GM23338 (cell line): Measurements from ENCODE around the gene TTLL6. TPM values are rescaled to one million over a fixed set of nuclear protein-coding genes. Genes with fewer than 3 reads are reported as not detected.

Experiments
- ATAC-seq: fragments of 200-7000 bp; cut with Tn5 transposase; 3 replicates; pipeline ENCODE4 v1.9.1; 2020
- DNase-seq: peaks from one replicate; pipeline ENCODE4 v3.0.0-alpha.2; 2015; ENCODE audit warnings: low spot score
- H2AFZ ChIP-seq: fragments of 200-600 bp; sonication (generic); 2 replicates; pipeline ENCODE4 v1.8.0; 2016; ENCODE audit warnings: antibody characterized with exemption, mild to moderate bottlenecking, moderate library complexity
- H3F3A ChIP-seq: fragments of 200-600 bp; sonication (generic); replicated peaks from 2 replicates; pipeline ENCODE4 v1.8.0; 2017; ENCODE audit warnings: antibody characterized with exemption, mixed run types, low read depth
- H3K27ac ChIP-seq: fragments of 200-600 bp; sonication (generic); 2 replicates; pipeline ENCODE4 v1.6.1; 2016; ENCODE audit warnings: low read depth
- H3K27me3 ChIP-seq: fragments of 200-600 bp; sonication (generic); 2 replicates; pipeline ENCODE4 v1.8.0; 2016; ENCODE audit warnings: mild to moderate bottlenecking, mixed run types, moderate library complexity; ENCODE audit not compliant: insufficient read depth
- H3K36me3 ChIP-seq: fragments of 200-600 bp; sonication (generic); 2 replicates; pipeline ENCODE4 v1.8.0; 2016; ENCODE audit warnings: mild to moderate bottlenecking; ENCODE audit not compliant: insufficient read depth
- H3K4me1 ChIP-seq: fragments of 200-600 bp; sonication (generic); 2 replicates; pipeline ENCODE4 v1.8.0; 2016; ENCODE audit warnings: mild to moderate bottlenecking, moderate library complexity; ENCODE audit not compliant: insufficient read depth
- H3K4me2 ChIP-seq: fragments of 200-600 bp; sonication (generic); 2 replicates; pipeline ENCODE4 v1.7.1; 2017; ENCODE audit warnings: mixed run types
- H3K4me3 ChIP-seq: fragments of 200-600 bp; sonication (generic); 2 replicates; pipeline ENCODE4 v1.6.1; 2016; ENCODE audit warnings: mixed run types
- H3K79me2 ChIP-seq: fragments of 200-600 bp; sonication (generic); replicated peaks from 2 replicates; pipeline ENCODE4 v1.8.0; 2017; ENCODE audit warnings: mild to moderate bottlenecking; ENCODE audit not compliant: insufficient read depth
- H3K9me2 ChIP-seq: fragments of 200-600 bp; sonication (generic); 2 replicates; pipeline ENCODE4 v1.8.0; 2017; ENCODE audit not compliant: insufficient read depth
- H4K20me1 ChIP-seq: fragments of 200-600 bp; sonication (generic); replicated peaks from 2 replicates; pipeline ENCODE4 v1.8.0; 2017; ENCODE audit warnings: mild to moderate bottlenecking; ENCODE audit not compliant: insufficient read depth
- H3K27ac Mint-ChIP-seq: 2 replicates; pipeline ENCODE4 v1.8.0; 2020; ENCODE audit warnings: inconsistent platforms, mild to moderate bottlenecking, moderate library complexity, mixed read lengths
- H3K27me3 Mint-ChIP-seq: 3 replicates; pipeline ENCODE4 v1.8.0; 2022; ENCODE audit warnings: low read depth, mild to moderate bottlenecking, moderate library complexity, mixed read lengths, inconsistent platforms; ENCODE audit not compliant: insufficient read depth, poor library complexity
- H3K36me3 Mint-ChIP-seq: 3 replicates; pipeline ENCODE4 v1.8.0; 2021; ENCODE audit warnings: low read depth, mild to moderate bottlenecking, inconsistent platforms, moderate library complexity, mixed read lengths
- H3K4me1 Mint-ChIP-seq: 3 replicates; pipeline ENCODE4 v1.8.0; 2020; ENCODE audit warnings: mild to moderate bottlenecking, inconsistent platforms, mixed read lengths
- H3K4me3 Mint-ChIP-seq: 3 replicates; pipeline ENCODE4 v1.8.0; 2021; ENCODE audit warnings: moderate library complexity, mild to moderate bottlenecking, inconsistent platforms, mixed read lengths
- H3K9me3 Mint-ChIP-seq: 3 replicates; pipeline ENCODE4 v1.8.0; 2020; ENCODE audit warnings: moderate library complexity, mild to moderate bottlenecking, inconsistent platforms, mixed read lengths
- EZH2 ChIP-seq: fragments of 200-600 bp; sonication (generic); IDR thresholded peaks from one replicate; pipeline ENCODE4 v1.8.0; 2017; ENCODE audit warnings: antibody characterized with exemption, mild to moderate bottlenecking, low read depth; ENCODE audit not compliant: unreplicated experiment
- POLR2AphosphoS5 ChIP-seq: IDR thresholded peaks from 2 replicates; pipeline ENCODE4 v1.6.1; 2016; ENCODE audit warnings: antibody characterized with exemption, low read depth
- REST ChIP-seq: IDR thresholded peaks from one replicate; pipeline ENCODE4 v1.6.1; 2018; ENCODE audit warnings: antibody characterized with exemption; ENCODE audit not compliant: unreplicated experiment
- STAT1 ChIP-seq: IDR thresholded peaks from one replicate; pipeline ENCODE4 v1.6.1; 2016; ENCODE audit warnings: antibody characterized with exemption; ENCODE audit not compliant: unreplicated experiment
- polyA plus RNA-seq: library from polyadenylated mRNA; unstranded; fragments of >200 nt; fragmentation: Nextera tagmentation; extraction: Ambion mirVana; gene quantifications from 2 replicates; pipeline ENCODE4 v1.2.1, GENCODE V29; 2016
- total RNA-seq: library from RNA; depleted of rRNA; stranded (reverse); fragments of >200 nt; shearing (Covaris generic); gene quantifications from 2 replicates; pipeline ENCODE4 v1.2.3, GENCODE V29; 2014

Gene TTLL6
- total and polyA plus RNA-seq, 2 experiments from 2014 or later: 1.9 to 4.7 TPM

GRCh38 chr17:48751733-48752398, 65.2 kb downstream of the TTLL6 start:
- Mint-ChIP-seq H3K27me3 (peaks cover 99% of the 10 kb centered on the region), H3K36me3 (no peaks in the 10 kb centered on the region), H3K27ac (no peak overlapping the region), H3K4me1 (peaks cover 13% of the 10 kb centered on the region), H3K9me3 (0 out of 3 replicates have a peak, but pooled peaks cover 5% of the 10 kb centered on the region), H3K4me3 (no peak overlapping the region; the same call in 2 of the 3 replicates)
- Histone ChIP-seq H3K27me3 (peaks cover 100% of the 10 kb centered on the region), H3K36me3 (no peaks in the 10 kb centered on the region; the same call in 1 of the 2 replicates), H3K27ac (no peak overlapping the region), H3K4me2 (no peak overlapping the region), H3K4me1 (peaks cover 32% of the 10 kb centered on the region), H3K9me2 (no peaks in the 10 kb centered on the region), H3F3A (peaks cover 27% of the 10 kb centered on the region), H4K20me1 (peaks cover 56% of the 10 kb centered on the region), H3K79me2 (no peaks in the 10 kb centered on the region), H3K4me3 (no peak overlapping the region), H2AFZ (no peak overlapping the region)
- DNase-seq (no peak), ATAC-seq (no peak; the same call in 2 of the 3 replicates)
- TF ChIP-seq REST (no peak), EZH2 (peak; percentile 44), POLR2AphosphoS5 (no peak)

- Histone ChIP-seq H3K27me3 (peaks cover 100% of the 10 kb centered on the region), H3K27ac (no peak overlapping the region), H3F3A (peaks cover 34% of the 10 kb centered on the region), H3K4me3 (no peak overlapping the region), H3K4me1 (peaks cover 39% of the 10 kb centered on the region), H4K20me1 (peaks cover 62% of the 10 kb centered on the region), H2AFZ (no peak overlapping the region), H3K79me2 (no peaks in the 10 kb centered on the region), H3K36me3 (no peaks in the 10 kb centered on the region; the same call in 1 of the 2 replicates), H3K9me2 (no peaks in the 10 kb centered on the region), H3K4me2 (no peak overlapping the region)
- Mint-ChIP-seq H3K27ac (no peak overlapping the region), H3K4me1 (peaks cover 20% of the 10 kb centered on the region), H3K4me3 (no peak overlapping the region), H3K9me3 (0 out of 3 replicates have a peak, but pooled peaks cover 5% of the 10 kb centered on the region), H3K27me3 (peaks cover 100% of the 10 kb centered on the region), H3K36me3 (no peaks in the 10 kb centered on the region)
- TF ChIP-seq STAT1 (no peak), EZH2 (peak; percentile 5), REST (no peak)
- ATAC-seq (no peak), DNase-seq (no peak)
These were observed 65.9 kb downstream of the TTLL6 start for GRCh38 chr17:48751172-48751571.
